GM13977 (cell line): ENCODE results near the gene NRP1.

ENCODE experiments used
- DNase-seq: peaks from one replicate; pipeline ENCODE4 v3.0.0; 2012; ENCODE audit warnings: low spot score
- CTCF ChIP-seq: IDR thresholded peaks from 2 replicates; pipeline ENCODE4 v1.5.1; 2012; ENCODE audit warnings: mild to moderate bottlenecking, control low read depth; ENCODE audit not compliant: insufficient read depth; ENCODE audit errors: extremely low read depth, missing control alignments
- in situ Hi-C: fragments of 300-500 bp; cut with MboI; formaldehyde crosslinking; loops from one replicate; pipeline ENCODE4 v1.12.0; 2022; ENCODE audit warnings: low sequenced_read_pairs, low pct_unique_long_range_greater_than_20kb, mixed read lengths, inconsistent platforms; ENCODE audit not compliant: unreplicated experiment

Gene NRP1

GRCh38 chr10:33272635-33273034 is 61.8 kb downstream of the NRP1 start:
- in situ Hi-C loops = no loop called here

GRCh38 chr10:33271969-33272583 is 62.4 kb downstream of the NRP1 start:
- TF ChIP-seq CTCF = no peak
- DNase-seq = no peak
- in situ Hi-C loops = no loop called here

More at GRCh38 chr10:33272635-33273034, 61.8 kb downstream of the NRP1 start:
- no peak for DNase-seq
- TF ChIP-seq CTCF = no peak

- DNase-seq = no peak
- in situ Hi-C loops = no loop called here
- no peak for TF ChIP-seq CTCF
Measured at GRCh38 chr10:33270971-33271370, 63.5 kb downstream of the NRP1 start.

GRCh38 chr10:33267708-33268107 is 66.8 kb downstream of the NRP1 start:
- DNase-seq = no peak
- TF ChIP-seq CTCF = no peak

GRCh38 chr10:33265621-33266020 is 68.8 kb downstream of the NRP1 start:
- TF ChIP-seq CTCF = no peak
- no peak for DNase-seq
- in situ Hi-C loops = no loop called here

More at GRCh38 chr10:33267708-33268107, 66.8 kb downstream of the NRP1 start:
- in situ Hi-C loops = no loop called here

- DNase-seq = no peak
- TF ChIP-seq CTCF = no peak
- in situ Hi-C loops = no loop called here
Measured at GRCh38 chr10:33263453-33263852, 71.0 kb downstream of the NRP1 start.
